ENCODE results near the gene ERICH6.

GRCh38 chr3:150729682-150730360, 26.1 kb upstream of the ERICH6 start:
- TF ChIP-seq CTCF (conservative IDR thresholded peaks at IDR 0.05 in 1 of 2, IDR thresholded peaks at IDR 0.05 in 1 of 2; ENCODE audit: extremely low read depth in 1 of 2, insufficient read depth in 1 of 2, low read depth in 1 of 2, low read length in 2 of 2) (no peak), EZH2 (IDR thresholded peaks at IDR 0.05; ENCODE audit: borderline replicate concordance, low read length) (no peak)

All from mammary epithelial cell (primary cell).